Activated T-cell treated with anti-CD3 and anti-CD28 coated beads for 48 hours (primary cell): ENCODE results near the gene CYP3A7.
"Not testable (repeated sequence)": the region's sequence is repeated elsewhere in the genome, so short reads cannot be mapped to it uniquely, and the experiment has no call there.

Source experiments
- DNase-seq: peaks from one replicate; pipeline ENCODE4 v3.0.0-alpha.2; 2020; ENCODE audit warnings: low read depth

The CYP3A7 gene

DNA sequence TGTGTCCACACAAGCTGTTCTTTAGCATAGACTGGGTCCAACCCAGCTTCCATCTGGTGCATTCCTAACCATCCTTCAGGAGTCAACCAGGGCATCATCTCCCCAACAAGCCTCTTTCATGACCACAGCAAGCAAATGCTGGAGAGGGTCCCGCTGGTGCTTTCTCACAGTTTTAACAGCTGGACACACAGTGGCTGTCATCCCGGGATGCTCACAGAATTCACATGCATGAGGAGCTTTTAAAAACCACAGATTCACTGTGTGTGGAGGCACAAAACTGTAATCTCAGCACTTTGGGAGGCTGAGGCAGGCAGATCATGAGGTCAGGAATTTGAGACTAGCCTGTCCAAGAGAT lies 6.4 kb upstream of the CYP3A7 start:
- DNase-seq = no peak

GRCh38 chr7:99740573-99741440 lies 5.8 kb upstream of the CYP3A7 start:
- no peak for DNase-seq

GRCh38 chr7:99739699-99740572 lies 4.9 kb upstream of the CYP3A7 start:
- no peak for DNase-seq

- no peak for DNase-seq
Observed at GRCh38 chr7:99737726-99738125, 2.7 kb upstream of the CYP3A7 start.

DNA sequence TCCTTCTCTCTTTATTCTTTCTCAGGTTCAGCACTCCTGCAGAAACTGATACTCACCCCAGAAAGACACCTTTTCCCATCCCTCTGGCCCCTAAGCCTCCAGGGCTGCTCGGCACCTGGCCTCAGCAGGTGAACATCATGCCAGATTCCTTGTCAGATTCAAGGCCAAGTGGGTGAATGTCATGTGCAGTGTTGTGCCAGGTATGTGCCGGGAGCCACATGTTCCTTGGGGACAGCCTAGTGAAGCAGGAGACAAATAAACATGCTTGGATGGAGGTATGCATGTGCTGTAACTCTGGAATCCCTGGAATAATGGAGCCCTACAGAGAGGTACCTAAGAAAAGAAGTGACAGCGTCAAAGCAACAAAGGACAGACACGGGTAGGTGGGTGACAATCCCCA lies 1.7 kb upstream of the CYP3A7 start:
- DNase-seq = not testable (repeated sequence)

DNA sequence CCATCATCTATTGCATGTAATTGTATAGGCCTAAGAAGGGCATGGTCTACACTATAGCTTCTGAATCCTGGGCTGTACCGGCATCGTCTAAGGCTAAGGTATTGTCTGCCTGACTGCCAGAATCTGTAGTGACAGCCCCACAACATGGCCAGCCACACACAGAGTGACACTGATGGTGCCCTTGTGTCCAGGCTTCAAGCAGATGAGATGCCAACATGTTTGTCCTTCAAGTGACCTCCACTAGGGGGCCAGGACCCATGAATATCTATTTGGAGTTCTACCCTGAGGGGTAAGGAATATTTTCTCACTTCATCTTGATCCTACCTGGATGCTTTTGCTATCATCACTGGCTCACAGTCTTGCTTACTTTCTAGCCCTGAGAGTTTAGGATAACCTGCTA lies 1.5 kb downstream of the CYP3A7 start:
- DNase-seq = no peak

DNA sequence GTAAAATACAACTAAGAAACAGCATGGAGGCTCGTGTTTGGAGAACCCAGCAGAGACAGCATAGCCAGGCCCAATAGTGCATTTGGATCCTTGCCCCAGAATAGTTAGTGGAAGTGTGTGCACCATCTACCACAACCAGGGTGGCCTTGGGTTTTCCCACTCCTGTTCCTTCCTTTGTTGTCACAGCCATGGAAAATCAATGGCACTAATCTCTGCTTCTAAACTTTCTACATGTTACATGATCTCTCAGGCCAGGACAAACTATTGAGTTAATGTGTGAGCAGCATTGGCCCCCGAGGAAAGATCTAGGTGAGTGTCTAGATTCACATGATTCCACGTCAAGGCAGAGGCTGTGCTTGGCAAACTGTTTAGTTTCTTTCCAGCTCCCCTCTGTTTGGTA lies 2.0 kb downstream of the CYP3A7 start:
- DNase-seq = no peak

DNA sequence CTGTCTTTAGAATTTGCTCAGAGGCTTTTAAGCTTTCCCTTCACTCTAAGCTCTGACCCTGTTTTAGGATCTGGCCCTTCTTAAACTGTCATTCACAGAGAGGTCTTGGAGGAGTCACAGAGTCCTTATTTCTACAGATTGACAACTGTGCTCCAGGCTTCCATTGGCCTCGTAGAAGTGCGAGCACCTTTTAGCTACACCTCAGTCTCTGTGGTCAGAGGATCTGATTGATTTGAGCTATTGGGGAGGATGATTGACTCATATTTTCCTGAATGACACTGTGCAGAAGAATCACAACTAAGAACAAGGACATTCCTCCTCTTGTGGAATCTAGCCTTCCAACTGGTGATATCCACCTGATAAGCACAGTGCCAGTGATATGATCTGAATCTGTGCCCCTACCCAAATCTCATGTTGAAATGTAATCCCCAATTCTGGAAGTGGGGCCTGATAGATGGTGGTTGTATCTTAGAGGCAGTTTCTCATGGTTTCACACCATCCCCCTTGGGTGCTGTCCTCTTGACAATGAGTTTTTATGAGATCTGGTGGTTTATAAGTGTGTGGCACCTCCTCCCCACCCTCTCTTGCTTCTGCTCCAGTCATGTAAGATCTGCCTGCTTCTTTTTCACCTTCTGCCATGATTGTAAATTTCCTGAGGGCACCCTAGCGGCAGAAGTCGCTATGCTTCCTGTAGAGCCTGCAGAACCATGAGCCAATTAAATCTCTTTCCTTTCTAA lies 3.2 kb downstream of the CYP3A7 start:
- DNase-seq = no peak

DNA sequence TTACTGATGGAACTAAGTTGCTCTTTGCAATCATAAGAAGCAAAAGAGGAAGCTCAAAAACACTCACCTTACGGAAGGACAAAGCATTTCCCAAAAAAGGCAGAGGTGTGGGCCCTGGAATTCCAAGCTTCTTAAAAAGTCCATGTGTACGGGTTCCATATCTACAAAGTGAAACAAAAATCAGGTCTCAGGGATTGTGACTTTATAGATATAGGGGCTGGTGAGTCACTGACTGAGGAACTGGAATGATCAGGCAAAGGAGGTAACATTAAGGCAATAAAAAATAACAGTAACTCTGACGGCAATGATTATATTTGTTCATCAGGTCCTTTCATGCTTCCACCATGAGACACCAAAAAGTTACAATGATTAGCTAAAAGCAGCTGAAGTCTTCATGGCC lies 4.0 kb downstream of the CYP3A7 start:
- DNase-seq = no peak

DNA sequence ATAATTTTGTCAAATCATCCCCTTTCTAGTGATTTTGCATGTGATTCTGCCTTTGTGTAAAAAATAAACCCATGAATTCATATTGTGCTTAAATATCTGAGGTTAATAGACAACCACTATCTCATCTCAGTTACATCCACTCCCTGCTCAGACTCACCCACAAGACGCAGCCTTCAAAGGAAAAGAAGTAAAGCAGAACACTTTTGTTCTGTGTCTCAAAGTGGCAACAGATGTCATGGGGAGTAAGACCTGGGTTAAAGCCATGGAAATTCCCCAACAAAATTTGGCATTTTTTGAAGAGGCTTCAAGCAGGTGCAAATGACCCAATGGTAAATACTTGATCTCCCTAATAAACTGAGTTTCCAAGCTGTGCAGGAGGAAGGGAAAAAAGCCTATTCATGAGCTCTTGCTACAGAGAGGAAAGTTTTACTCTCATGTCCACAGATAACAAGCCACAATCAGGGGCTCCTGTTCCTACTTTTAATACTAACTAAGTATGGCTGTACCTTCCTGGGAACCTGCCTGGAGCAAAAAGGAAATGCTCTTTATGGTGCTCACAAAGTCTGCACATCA lies 4.7 kb downstream of the CYP3A7 start:
- DNase-seq = no peak

- no peak for DNase-seq
Observed at GRCh38 chr7:99729486-99730237, 5.3 kb downstream of the CYP3A7 start.

DNA sequence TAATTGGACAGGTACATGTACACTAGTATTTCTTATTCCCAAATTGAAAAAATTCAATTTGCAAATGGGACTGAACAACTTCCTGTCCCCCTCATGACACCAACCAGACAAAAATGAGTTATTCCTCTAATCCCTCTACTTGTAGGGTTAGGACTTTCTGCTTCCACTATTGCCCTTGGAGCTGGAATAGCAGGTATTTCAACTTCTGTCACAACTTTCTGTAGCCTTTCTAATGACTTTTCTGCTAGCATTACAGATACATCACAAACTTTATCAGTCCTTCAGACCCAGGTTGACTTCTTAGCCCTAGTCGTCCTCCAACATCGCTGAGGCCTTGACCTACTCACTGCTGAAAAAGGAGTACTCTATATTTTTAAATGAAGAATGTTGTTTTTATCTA lies 6.4 kb downstream of the CYP3A7 start:
- DNase-seq = no peak

DNA sequence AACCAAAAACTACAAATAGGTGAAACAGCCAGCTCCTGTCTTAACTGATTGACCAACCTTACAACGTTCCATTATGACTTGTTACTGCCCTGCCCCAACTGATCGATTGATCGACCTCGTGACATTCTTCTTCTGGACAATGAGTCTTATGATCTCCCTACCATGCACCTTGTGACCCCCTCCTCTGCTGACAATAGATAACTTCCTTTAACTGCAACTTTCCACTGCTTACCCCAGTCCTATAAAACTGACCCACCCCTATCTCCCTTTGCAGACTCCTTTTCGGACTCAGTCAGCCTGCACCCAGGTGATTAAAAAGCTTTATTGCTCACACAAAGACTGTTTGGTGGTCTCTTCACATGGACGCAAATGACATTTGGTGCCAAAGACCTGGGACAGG lies 11.8 kb downstream of the CYP3A7 start:
- not testable (repeated sequence) for DNase-seq

GRCh38 chr7:99720800-99721595 lies 14.0 kb downstream of the CYP3A7 start:
- DNase-seq = no peak

- no peak for DNase-seq
Observed at GRCh38 chr7:99719996-99720769, 14.8 kb downstream of the CYP3A7 start.

DNA sequence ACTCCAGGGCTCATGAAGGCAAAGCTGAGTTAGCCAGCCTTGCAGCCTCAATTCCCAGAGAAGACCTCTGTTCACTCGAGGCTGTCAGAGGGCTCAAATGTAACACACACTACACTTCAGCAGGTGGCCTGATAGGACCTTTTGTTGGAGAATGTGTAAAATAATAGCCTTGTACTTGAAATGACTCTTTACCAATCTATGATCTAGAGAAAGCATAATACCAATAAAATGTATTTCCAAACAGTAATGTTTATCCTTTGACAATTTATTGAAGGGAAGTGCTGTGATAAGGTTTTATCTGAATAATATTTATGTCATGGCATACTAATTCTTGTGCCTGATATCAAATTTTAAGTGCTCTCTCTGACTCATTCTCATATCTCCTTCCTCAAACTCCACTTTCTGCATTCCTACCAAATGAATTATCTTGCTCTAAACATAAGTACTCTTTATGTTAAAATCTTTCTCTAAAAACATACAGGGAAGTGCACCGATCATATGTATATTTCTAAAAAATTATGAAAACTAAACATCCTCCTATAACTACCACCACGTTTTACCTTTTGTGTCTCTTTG lies 20.9 kb downstream of the CYP3A7 start:
- no peak for DNase-seq

DNA sequence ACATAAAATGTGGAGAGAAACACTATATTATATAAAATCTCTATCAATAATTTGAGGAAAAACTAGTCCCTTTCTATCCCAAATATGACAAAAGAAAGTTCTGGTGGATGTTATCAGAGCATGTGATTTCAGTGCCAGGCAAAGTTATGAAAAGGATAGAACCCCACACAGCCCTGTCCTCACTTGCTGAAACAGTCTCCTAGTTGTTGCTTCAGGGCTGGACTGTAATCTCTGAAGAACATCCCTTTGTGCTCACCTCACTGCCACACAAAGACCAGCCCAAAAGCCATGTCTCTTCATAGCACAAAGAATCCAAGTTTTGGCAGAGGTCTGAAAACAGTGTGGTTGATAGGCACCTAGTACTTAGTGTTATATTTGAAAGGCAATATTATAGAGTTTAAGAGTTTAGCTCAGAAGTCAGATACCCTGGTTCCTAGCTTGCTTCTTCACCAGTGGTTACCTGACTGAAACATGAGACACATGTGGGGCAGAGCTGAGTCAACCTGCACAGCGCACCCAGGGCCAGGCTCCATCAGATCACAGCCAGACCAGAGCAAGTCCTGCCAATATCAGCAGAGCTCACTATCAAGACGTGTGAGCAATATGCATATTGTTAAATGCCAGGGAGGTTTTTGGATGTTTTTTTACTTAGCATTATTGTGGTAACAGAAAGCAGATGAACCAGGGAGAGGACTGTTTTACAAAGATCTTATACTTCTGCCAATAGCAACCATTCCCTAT lies 25.0 kb downstream of the CYP3A7 start:
- no peak for DNase-seq

DNA sequence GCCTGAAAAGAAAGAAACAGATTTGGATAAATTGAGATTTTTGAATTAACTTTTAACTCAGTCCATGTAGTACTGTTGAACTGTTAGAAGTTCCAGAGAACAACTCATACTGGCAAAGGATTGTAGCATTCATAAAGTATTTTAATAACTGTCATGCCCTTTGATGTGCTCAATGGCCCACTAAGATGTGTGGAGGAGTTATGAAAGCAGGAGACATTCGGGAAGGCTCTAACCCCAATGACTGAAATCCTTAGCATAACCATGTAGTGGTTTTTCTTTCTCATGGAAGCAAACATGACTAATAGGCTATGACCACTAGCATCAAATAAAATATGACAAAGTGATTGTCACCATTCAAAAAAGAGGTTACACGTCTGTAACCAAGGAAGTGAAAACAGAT lies 25.7 kb downstream of the CYP3A7 start:
- DNase-seq = no peak

DNA sequence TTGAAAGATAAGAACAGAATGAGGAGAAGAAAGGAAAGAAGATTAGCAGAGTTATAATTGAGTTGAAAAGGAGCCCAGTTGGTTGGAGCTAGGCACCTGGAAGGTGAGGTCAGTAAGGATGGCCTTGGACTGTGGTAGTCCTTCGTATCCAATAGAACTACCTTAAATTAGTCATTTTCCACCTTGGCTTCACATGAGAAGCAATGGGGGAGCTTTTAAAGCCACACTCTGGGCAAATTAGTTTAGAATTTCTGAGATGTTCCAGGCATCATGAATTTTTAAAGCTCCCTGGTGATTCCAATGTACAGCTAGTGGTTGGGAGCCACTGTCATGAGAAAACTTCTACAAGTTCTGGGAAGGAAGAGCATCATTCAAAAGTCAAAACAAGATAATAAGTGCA lies 27.9 kb downstream of the CYP3A7 start:
- DNase-seq = no peak
